ENCODE data around the gene TMPRSS3. TPM values are rescaled to one million over a fixed set of nuclear protein-coding genes. Genes with fewer than 3 reads are reported as not detected.

Gene TMPRSS3
- total and polyA plus RNA-seq, 9 of the 15 experiments (the other 6 are each of a cell fraction or from before 2014, with no cell fraction given) = 0.07 TPM; not detected in 8

- TF ChIP-seq SIN3A (IDR thresholded peaks at IDR 0.05; ENCODE audit: borderline replicate concordance in 2 of 2, control insufficient read depth in 1 of 2, low read depth in 2 of 2, low read length in 2 of 2) = no peak
- TF ChIP-seq CBX8 (IDR thresholded peaks at IDR 0.05; ENCODE audit: borderline replicate concordance, extremely low read depth, low read depth, low read length, poor library complexity, severe bottlenecking) = no peak
- TF ChIP-seq PTBP1 (IDR thresholded peaks at IDR 0.05; ENCODE audit: low read depth, low read length) = no peak
- no peak for TF ChIP-seq SAP30 (IDR thresholded peaks at IDR 0.05; ENCODE audit: borderline replicate concordance, insufficient read depth, low read depth, low read length, poor library complexity, severe bottlenecking)
- TF ChIP-seq MTA3 (IDR thresholded peaks at IDR 0.05; ENCODE audit: borderline replicate concordance) = 0 out of 2 replicates have a peak, but pooled peaks have one; percentile 37
- no peak for TF ChIP-seq PHF20 (IDR thresholded peaks at IDR 0.05; ENCODE audit: partially characterized antibody)
- peak; percentile 26 for TF ChIP-seq TAF1 (IDR thresholded peaks at IDR 0.05; ENCODE audit: control insufficient read depth, extremely low read depth, insufficient read depth, low read length, severe bottlenecking)
- peak; percentile 41; the same call in 1 of the 2 replicates for TF ChIP-seq E2F4 (CRISPR knock-in tag; IDR thresholded peaks at IDR 0.05; ENCODE audit: low read depth)
- TF ChIP-seq RNF219 (CRISPR knock-in tag; IDR thresholded peaks at IDR 0.05) = no peak
- no peak for TF ChIP-seq POLR2B (IDR thresholded peaks at IDR 0.05; ENCODE audit: low read depth, partially characterized antibody)
- 0 out of 2 replicates have a peak, but pooled peaks have one; percentile 40 for TF ChIP-seq ZBTB17 (CRISPR knock-in tag; IDR thresholded peaks at IDR 0.05)
- TF ChIP-seq FOXK2 (conservative IDR thresholded peaks at IDR 0.05 in 1 of 2, IDR thresholded peaks at IDR 0.05 in 1 of 2; ENCODE audit: low read depth in 2 of 2) = no peak
- TF ChIP-seq MEF2D (tag; conservative IDR thresholded peaks at IDR 0.05; ENCODE audit: low read depth) = no peak
- 0 out of 4 replicates have a peak, but pooled peaks of 1 of the 2 experiments have one; percentile 4 for TF ChIP-seq NONO (IDR thresholded peaks at IDR 0.05; ENCODE audit: low read depth in 2 of 2, low read length in 1 of 2)
- TF ChIP-seq SMARCA4 (IDR thresholded peaks at IDR 0.05) = peak; percentile 93
- no peak for TF ChIP-seq HCFC1 (IDR thresholded peaks at IDR 0.05; ENCODE audit: low read depth, low read length)
- TF ChIP-seq HDAC8 (tag; IDR thresholded peaks at IDR 0.05) = peak; percentile 58; the same call in 1 of the 2 replicates
- 0 out of 2 replicates have a peak, but pooled peaks have one; percentile 32 for TF ChIP-seq POLR2A (conservative IDR thresholded peaks at IDR 0.05)
- TF ChIP-seq FOXA1 (IDR thresholded peaks at IDR 0.05; ENCODE audit: borderline replicate concordance) = no peak
- no peak for TF ChIP-seq ELF1 (tag; IDR thresholded peaks at IDR 0.05)
- no peak for TF ChIP-seq ZNF785 (CRISPR knock-in tag; IDR thresholded peaks at IDR 0.05)
- TF ChIP-seq USF1 (CRISPR knock-in tag; IDR thresholded peaks at IDR 0.05) = no peak
- TF ChIP-seq ARID1B (IDR thresholded peaks at IDR 0.05) = peak; percentile 96
- 0 out of 2 replicates have a peak, but pooled peaks have one; percentile 34 for TF ChIP-seq JUND (IDR thresholded peaks at IDR 0.05; ENCODE audit: borderline replicate concordance, low read depth, low read length)
- peak; percentile 22; the same call in 2 of the 3 replicates for TF ChIP-seq JUND (tag; IDR thresholded peaks at IDR 0.05; ENCODE audit: borderline replicate concordance, low read depth, low read length)
Measured at GRCh38 chr21:42403611-42404231, 7.9 kb upstream of the TMPRSS3 start, which contains the start of gene UBASH3A (continued).
